ENCODE data around the gene CARM1. TPM values are rescaled to one million over a fixed set of nuclear protein-coding genes. Genes with fewer than 3 reads are reported as not detected.

CARM1 gene
- total and polyA plus RNA-seq, 2 of the 13 experiments (the other 11 are each of a cell fraction or from before 2014, with no cell fraction given), result 27.6 to 55.8 TPM

- 0 out of 2 replicates have a peak, but pooled peaks have one; percentile 47 for TF ChIP-seq TARDBP (CRISPR knock-in tag; IDR thresholded peaks at IDR 0.05)
- TF ChIP-seq ZKSCAN5 (CRISPR knock-in tag; IDR thresholded peaks at IDR 0.05), result no peak
- no peak for TF ChIP-seq POLR2G (IDR thresholded peaks at IDR 0.05; ENCODE audit: low read depth, low read length)
- TF ChIP-seq PAXIP1 (CRISPR knock-in tag; conservative IDR thresholded peaks at IDR 0.05), result peak; percentile 39; the same call in 1 of the 2 replicates
- no peak for TF ChIP-seq ZNF644 (CRISPR knock-in tag; IDR thresholded peaks at IDR 0.05; ENCODE audit: low read depth)
- no peak for TF ChIP-seq XBP1 (CRISPR knock-in tag; IDR thresholded peaks at IDR 0.05)
- no peak for TF ChIP-seq BRCA1 (CRISPR knock-in tag; IDR thresholded peaks at IDR 0.05)
- TF ChIP-seq NR2F2 (IDR thresholded peaks at IDR 0.05; ENCODE audit: borderline replicate concordance, low read depth), result no peak
- no peak for TF ChIP-seq ARNT (IDR thresholded peaks at IDR 0.05)
- no peak for TF ChIP-seq KLF6 (CRISPR knock-in tag; IDR thresholded peaks at IDR 0.05)
- TF ChIP-seq ZNF12 (CRISPR knock-in tag; IDR thresholded peaks at IDR 0.05), result no peak
- TF ChIP-seq ZNF546 (CRISPR knock-in tag; conservative IDR thresholded peaks at IDR 0.05), result no peak
- TF ChIP-seq TFDP2 (CRISPR knock-in tag; IDR thresholded peaks at IDR 0.05), result peak; percentile 35; the same call in 1 of the 2 replicates
- no peak; the same call in 1 of the 2 replicates for TF ChIP-seq ATF7-NPFF (CRISPR knock-in tag; IDR thresholded peaks at IDR 0.05; ENCODE audit: low read depth)
- no peak for TF ChIP-seq PHF5A (CRISPR knock-in tag; IDR thresholded peaks at IDR 0.05; ENCODE audit: low read depth, unreplicated experiment)
- no peak for TF ChIP-seq GPBP1L1 (CRISPR knock-in tag; IDR thresholded peaks at IDR 0.05)
- peak; percentile 64; the same call in 1 of the 2 replicates for TF ChIP-seq HOMEZ (CRISPR knock-in tag; IDR thresholded peaks at IDR 0.05; ENCODE audit: low read depth)
- no peak for TF ChIP-seq ZNF33B (CRISPR knock-in tag; IDR thresholded peaks at IDR 0.05)
- no peak for TF ChIP-seq ZNF274 (CRISPR knock-in tag; IDR thresholded peaks at IDR 0.05)
- TF ChIP-seq ZNF282 (IDR thresholded peaks at IDR 0.05; ENCODE audit: partially characterized antibody), result no peak
- TF ChIP-seq ZNF776 (CRISPR knock-in tag; IDR thresholded peaks at IDR 0.05), result no peak
- no peak for TF ChIP-seq SAFB2 (CRISPR knock-in tag; IDR thresholded peaks at IDR 0.05; ENCODE audit: borderline replicate concordance, low read depth)
- peak; percentile 79 for TF ChIP-seq HNRNPLL (IDR thresholded peaks at IDR 0.05; ENCODE audit: low read depth, low read length, poor library complexity, severe bottlenecking)
- no peak for TF ChIP-seq ZSCAN25 (CRISPR knock-in tag; IDR thresholded peaks at IDR 0.05)
- no peak for TF ChIP-seq ZNF83 (CRISPR knock-in tag; IDR thresholded peaks at IDR 0.05; ENCODE audit: borderline replicate concordance)
Measured at GRCh38 chr19:10870955-10871603, at the start of gene CARM1 (continued).
